NB4 (cell line): Measurements from ENCODE around the gene TOP3B.

Experiments
- DNase-seq: peaks from one replicate; pipeline ENCODE4 v3.0.0; 2010; ENCODE audit warnings: low read depth
- H3K4me3 ChIP-seq: one replicate; pipeline ENCODE4 v1.5.1; 2011; ENCODE audit warnings: mild to moderate bottlenecking, low read depth, low read length, moderate library complexity
- CTCF ChIP-seq: IDR thresholded peaks from one replicate; pipeline ENCODE4 v1.5.1; 2012; ENCODE audit warnings: low read depth, low read length
- MAX ChIP-seq: IDR thresholded peaks from 2 replicates; pipeline ENCODE4 v1.6.1; 2011; ENCODE audit warnings: low read depth, low read length
- MYC ChIP-seq: IDR thresholded peaks from 2 replicates; pipeline ENCODE4 v1.6.1; 2011; ENCODE audit warnings: low read depth, low read length
- POLR2A ChIP-seq: IDR thresholded peaks from 2 replicates; pipeline ENCODE4 v1.6.1; 2011; ENCODE audit warnings: mild to moderate bottlenecking; ENCODE audit not compliant: insufficient read length; ENCODE audit errors: extremely low read depth

Gene TOP3B

GRCh38 chr22:21961127-21961867, 21.3 kb downstream of the TOP3B start:
- no peak for DNase-seq
- no peak overlapping the region for H3K4me3 ChIP-seq
- TF ChIP-seq MAX (no peak), POLR2A (no peak), MYC (no peak), CTCF (no peak)

GRCh38 chr22:21960200-21961126, 22.1 kb downstream of the TOP3B start:
- TF ChIP-seq MAX = no peak
- TF ChIP-seq POLR2A = no peak
- TF ChIP-seq CTCF = no peak
- TF ChIP-seq MYC = no peak
- no peak for DNase-seq
- no peak overlapping the region for H3K4me3 ChIP-seq

GRCh38 chr22:21959274-21960074, 23.1 kb downstream of the TOP3B start:
- peak; percentile 16 for DNase-seq
- TF ChIP-seq MYC (no peak), POLR2A (no peak), MAX (no peak), CTCF (no peak)
- H3K4me3 ChIP-seq = no peak overlapping the region

GRCh38 chr22:21958360-21959273, 24.0 kb downstream of the TOP3B start:
- no peak overlapping the region for H3K4me3 ChIP-seq
- TF ChIP-seq MAX (no peak), MYC (no peak), POLR2A (no peak), CTCF (no peak)

More at GRCh38 chr22:21958360-21959273, 24.0 kb downstream of the TOP3B start:
- DNase-seq = no peak
